Adrenal gland (tissue), 12 donors: ENCODE results near the gene HECW1. TPM values are rescaled to one million over a fixed set of nuclear protein-coding genes. Genes with fewer than 3 reads are reported as not detected.

Experiments
- DNase-seq, 7 donors: peaks; one replicate each; pipeline ENCODE4 v3.0.0-alpha.2; 2019 to 2020
- H3K27ac ChIP-seq, 5 donors: fragments of 200-600 bp; sonication (generic) in 4 of 5; 1 replicate in 3 of 5; 2 replicates in 2 of 5; pipeline versions ENCODE4 v1.5.1 to v1.8.0; 2016 to 2020; ENCODE audit warnings: mild to moderate bottlenecking in 1 of 5
- H3K27me3 ChIP-seq: fragments of 200-600 bp; 2 replicates; pipeline ENCODE4 v1.8.0; 2021
- H3K36me3 ChIP-seq, 2 donors: fragments of 200-600 bp; replicated peaks in 1 of 2; 1 replicate in 1 of 2; 2 replicates in 1 of 2; pipeline versions ENCODE4 v1.5.1 to v1.8.0; 2018 to 2022
- H3K4me1 ChIP-seq, 2 donors: fragments of 200-600 bp; replicated peaks in 1 of 2; 1 replicate in 1 of 2; 2 replicates in 1 of 2; pipeline versions ENCODE4 v1.5.1 to v1.8.0; 2018 to 2021
- H3K4me3 ChIP-seq, 4 donors: fragments of 200-600 bp; sonication (generic) in 3 of 4; one replicate each; pipeline ENCODE4 v1.5.1; 2016 to 2018
- H3K9me3 ChIP-seq, 3 donors: fragments of 200-600 bp; sonication (generic) in 1 of 3; replicated peaks in 1 of 3; 1 replicate in 2 of 3; 2 replicates in 1 of 3; pipeline versions ENCODE4 v1.5.1 to v1.8.0; 2016 to 2021
- POLR2A ChIP-seq, 2 donors: fragments of 450-650 bp; IDR thresholded peaks; one replicate each; pipeline ENCODE4 v1.6.1; 2017; ENCODE audit warnings: antibody characterized with exemption in 2 of 2, mild to moderate bottlenecking in 2 of 2, moderate library complexity in 1 of 2
- WGBS, 4 donors: extraction: QIAGEN DNeasy Blood & Tissue Kit in 2 of 4; methylation state at CpG; one replicate each; pipeline versions ENCODE4 v1.1.5 to v1.1.7; 2013 to 2017; 5-methylcytosine and 5-hydroxymethylcytosine counted together
- intact Hi-C, 2 donors: fragments of 100-400 bp; cut with DNase I; formaldehyde crosslinking; loops; one replicate each; pipeline versions ENCODE4 v1.14.1 to v1.15.0; 2022 to 2023
- polyA plus RNA-seq, 3 donors: library from polyadenylated mRNA; stranded (reverse); fragments of 200-250 nt in 2 of 3; fragments of 350-450 nt in 1 of 3; fragmentation: Illumina TruSeq in 1 of 3; extraction: RNeasy Lipid Tissue Mini Kit (QIAGEN cat#74804) in 1 of 3; gene quantifications; one replicate each; pipeline ENCODE4 v1.2.3, GENCODE V29; 2013 to 2014
- total RNA-seq, 9 donors: library from RNA; depleted of rRNA in 4 of 9; stranded (reverse); fragments of >200 nt in 4 of 9; fragments of 120-200 nt in 1 of 9; fragmentation: NEBNext Ultra II Directional in 1 of 9; extraction: Animal tissue kit (Norgen Biotek cat#: 25700) in 1 of 9; gene quantifications; one replicate each; pipeline versions ENCODE4 v1.1.0 to v1.2.4, GENCODE V29; 2013 to 2023
- TF ChIP-seq, protein P1 (sequence below), 6 experiments: fragments of 450-650 bp in 4 of 6; fragments of 200-600 bp in 2 of 6; sonication (generic) in 1 of 6; IDR thresholded peaks; 1 replicate in 5 of 6; 2 replicates in 1 of 6; pipeline versions ENCODE4 v1.5.1 to v1.8.0; 2016 to 2021; ENCODE audit warnings: antibody characterized with exemption in 6 of 6, mild to moderate bottlenecking in 2 of 6, moderate library complexity in 1 of 6
- donor health status: healthy with polysubstance abuse.
- donor health status: Bipolar disorder and iron deficiency.
- donor health status: DM: yes; HTN: yes; CAD: no.
- donor health status: DM: no; HTN: no; CAD: no.
- donor health status: DM: no; HTN: no; CAD: no.
- donor health status: DM: yes; HTN: yes; CAD: no.

HECW1 gene
- total and polyA plus RNA-seq, 12 donors = under 0.01 to 3.2 (median 0.06) TPM; not detected in 4

DNA sequence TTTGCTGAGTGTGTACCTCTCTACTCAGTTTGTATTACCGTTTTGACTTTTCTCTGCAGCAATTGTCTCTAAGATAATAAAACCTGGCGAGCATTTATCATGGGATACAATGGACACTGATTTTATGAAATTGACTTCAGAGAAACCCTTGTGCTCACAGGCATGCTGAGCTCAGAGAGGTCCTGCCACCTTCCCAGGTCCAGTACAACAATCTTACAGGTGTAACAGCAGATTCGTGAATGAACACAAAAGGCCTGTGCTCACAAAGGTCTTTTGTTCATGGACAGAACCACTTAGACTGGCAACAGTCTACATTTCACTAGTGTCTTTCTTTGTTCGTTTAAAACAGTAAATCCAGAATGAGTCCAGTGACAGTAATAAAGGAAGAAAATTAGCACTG is 43.2 kb downstream of the HECW1 start:
- Histone ChIP-seq H3K4me3 (no peak overlapping the region), H3K27me3 (no peaks in the 10 kb centered on the region), H3K9me3 (no peaks in the 10 kb centered on the region), H3K27ac (no peak overlapping the region), H3K4me1 (no peaks in the 10 kb centered on the region), H3K36me3 (no peaks in the 10 kb centered on the region)
- TF ChIP-seq, protein P1, sequence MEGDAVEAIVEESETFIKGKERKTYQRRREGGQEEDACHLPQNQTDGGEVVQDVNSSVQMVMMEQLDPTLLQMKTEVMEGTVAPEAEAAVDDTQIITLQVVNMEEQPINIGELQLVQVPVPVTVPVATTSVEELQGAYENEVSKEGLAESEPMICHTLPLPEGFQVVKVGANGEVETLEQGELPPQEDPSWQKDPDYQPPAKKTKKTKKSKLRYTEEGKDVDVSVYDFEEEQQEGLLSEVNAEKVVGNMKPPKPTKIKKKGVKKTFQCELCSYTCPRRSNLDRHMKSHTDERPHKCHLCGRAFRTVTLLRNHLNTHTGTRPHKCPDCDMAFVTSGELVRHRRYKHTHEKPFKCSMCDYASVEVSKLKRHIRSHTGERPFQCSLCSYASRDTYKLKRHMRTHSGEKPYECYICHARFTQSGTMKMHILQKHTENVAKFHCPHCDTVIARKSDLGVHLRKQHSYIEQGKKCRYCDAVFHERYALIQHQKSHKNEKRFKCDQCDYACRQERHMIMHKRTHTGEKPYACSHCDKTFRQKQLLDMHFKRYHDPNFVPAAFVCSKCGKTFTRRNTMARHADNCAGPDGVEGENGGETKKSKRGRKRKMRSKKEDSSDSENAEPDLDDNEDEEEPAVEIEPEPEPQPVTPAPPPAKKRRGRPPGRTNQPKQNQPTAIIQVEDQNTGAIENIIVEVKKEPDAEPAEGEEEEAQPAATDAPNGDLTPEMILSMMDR (IDR thresholded peaks at IDR 0.05) = no peak
- TF ChIP-seq POLR2A (IDR thresholded peaks at IDR 0.05) = no peak
- no peak for DNase-seq
- intact Hi-C loops = no loop called here
- WGBS, 4 donors = 67 to 73% (median 68%) methylated on average over 4 of the region's 4 CpGs

DNA sequence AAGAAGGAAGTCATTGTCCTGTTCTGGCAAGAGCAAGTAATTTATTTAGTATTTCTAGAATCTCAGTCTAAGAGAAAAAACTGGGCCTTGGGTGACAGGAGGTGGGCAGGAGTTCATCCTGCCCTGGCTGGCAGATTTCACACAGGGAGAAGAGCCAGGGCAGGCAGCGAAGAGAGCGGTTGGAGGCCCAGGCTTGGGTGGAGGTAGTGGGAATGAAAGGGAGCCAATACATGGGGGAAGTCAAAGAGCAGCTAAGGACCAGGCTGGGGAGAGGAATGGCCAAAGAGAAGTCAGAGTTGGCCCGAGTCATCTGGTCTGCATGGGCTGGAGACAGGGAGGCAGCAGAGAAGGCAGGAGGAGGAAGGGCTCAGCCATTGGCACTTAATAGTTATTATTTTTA is 51.4 kb downstream of the HECW1 start:
- DNase-seq = no peak
- Histone ChIP-seq H3K27ac (no peak overlapping the region), H3K27me3 (no peaks in the 10 kb centered on the region), H3K36me3 (no peaks in the 10 kb centered on the region), H3K4me1 (peaks cover 3 to 10% of the 10 kb centered on the region in 2 donors), H3K4me3 (no peak overlapping the region), H3K9me3 (no peaks in the 10 kb centered on the region)
- no peak for TF ChIP-seq POLR2A (IDR thresholded peaks at IDR 0.05)
- TF ChIP-seq, protein P1 (IDR thresholded peaks at IDR 0.05) = no peak
- intact Hi-C loops = no loop called here
- 91 to 100% (median 97%) methylated on average over 3 of the region's 3 CpGs for WGBS, 4 donors

DNA sequence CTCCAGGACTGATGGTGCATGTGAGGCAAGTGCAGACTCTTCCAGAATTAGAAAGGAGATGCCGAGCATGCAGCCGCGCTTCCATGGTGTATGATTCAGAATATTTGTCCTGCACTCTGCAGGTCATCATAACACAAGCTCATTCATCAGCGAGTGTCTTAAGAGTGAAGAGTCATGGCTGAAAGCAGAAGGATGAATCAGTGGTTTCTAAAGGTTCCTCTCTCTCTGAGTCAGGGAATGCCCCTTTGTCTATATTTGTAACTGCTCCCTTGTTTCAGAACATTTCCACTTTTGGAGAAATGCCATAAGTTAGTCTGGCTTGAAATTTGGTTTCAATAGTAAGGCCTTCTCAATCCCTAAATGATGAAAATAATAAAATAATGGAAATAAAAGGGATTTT is 52.3 kb downstream of the HECW1 start:
- intact Hi-C loops = no loop called here
- Histone ChIP-seq H3K27me3 (no peaks in the 10 kb centered on the region), H3K9me3 (no peaks in the 10 kb centered on the region), H3K36me3 (no peaks in the 10 kb centered on the region), H3K4me3 (no peak overlapping the region), H3K4me1 (peaks cover 3 to 10% of the 10 kb centered on the region in 2 donors), H3K27ac (peak overlapping the region in 3 of 5 donors; percentile 2 to 76 (median 44))
- no peak for TF ChIP-seq POLR2A (IDR thresholded peaks at IDR 0.05)
- TF ChIP-seq, protein P1 (IDR thresholded peaks at IDR 0.05) = no peak
- DNase-seq = peak; percentile 30 to 69 (median 66)
- WGBS, 4 donors = 11 to 21% (median 17%) methylated on average over 1 to 4 of the region's 4 CpGs

DNA sequence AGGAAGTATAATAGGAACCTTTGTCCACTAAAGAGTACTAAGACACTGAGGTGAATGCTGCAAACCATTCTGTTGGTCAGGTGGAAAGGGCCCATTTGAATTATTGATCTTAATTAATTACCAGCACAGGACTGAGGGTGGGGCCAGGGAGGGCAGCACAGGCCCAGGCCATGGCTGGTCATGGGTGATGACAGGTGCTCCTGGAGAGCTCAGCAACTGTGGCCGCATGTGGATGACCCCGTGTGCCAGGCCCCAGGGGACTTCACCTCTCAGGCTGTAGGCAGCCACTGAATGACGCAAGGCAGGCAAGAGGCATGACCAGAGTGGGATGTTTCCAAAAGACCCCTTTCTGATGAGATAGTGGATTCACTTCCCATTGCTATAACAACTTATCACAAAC is 54.2 kb downstream of the HECW1 start:
- intact Hi-C loops = no loop called here
- no peak for TF ChIP-seq POLR2A (IDR thresholded peaks at IDR 0.05)
- TF ChIP-seq, protein P1 (IDR thresholded peaks at IDR 0.05) = no peak
- no peak overlapping the region for H3K4me3 ChIP-seq
- no peaks in the 10 kb centered on the region for H3K9me3 ChIP-seq
- no peaks in the 10 kb centered on the region for H3K36me3 ChIP-seq
- no peak for DNase-seq
- no peaks in the 10 kb centered on the region for H3K27me3 ChIP-seq
- H3K27ac ChIP-seq = no peak overlapping the region
- WGBS, 4 donors = 87 to 94% (median 90%) methylated on average over 3 of the region's 3 CpGs
- H3K4me1 ChIP-seq = peaks cover 3 to 10% of the 10 kb centered on the region in 2 donors
